GM23338 (cell line): ENCODE measurements around the gene LRRC42.

Source experiments
- CTCF ChIP-seq, 2 experiments: fragments of 200-600 bp in 1 of 2; sonication (generic) in 1 of 2; conservative IDR thresholded peaks; 2 replicates each; pipeline versions ENCODE4 v1.5.1 to v1.6.1; 2016 to 2017; ENCODE audit warnings: antibody characterized with exemption in 2 of 2, low read depth in 2 of 2, mild to moderate bottlenecking in 2 of 2, moderate library complexity in 1 of 2
- ETS1 ChIP-seq: IDR thresholded peaks from 2 replicates; pipeline ENCODE4 v1.6.1; 2016; ENCODE audit warnings: antibody characterized with exemption
- EZH2 ChIP-seq: fragments of 200-600 bp; sonication (generic); IDR thresholded peaks from one replicate; pipeline ENCODE4 v1.8.0; 2017; ENCODE audit warnings: antibody characterized with exemption, mild to moderate bottlenecking, low read depth; ENCODE audit not compliant: unreplicated experiment
- NANOG ChIP-seq: IDR thresholded peaks from 2 replicates; pipeline ENCODE4 v1.6.1; 2016; ENCODE audit warnings: antibody characterized with exemption, borderline replicate concordance
- POLR2AphosphoS5 ChIP-seq: IDR thresholded peaks from 2 replicates; pipeline ENCODE4 v1.6.1; 2016; ENCODE audit warnings: antibody characterized with exemption, low read depth
- REST ChIP-seq: IDR thresholded peaks from one replicate; pipeline ENCODE4 v1.6.1; 2018; ENCODE audit warnings: antibody characterized with exemption; ENCODE audit not compliant: unreplicated experiment

DNA sequence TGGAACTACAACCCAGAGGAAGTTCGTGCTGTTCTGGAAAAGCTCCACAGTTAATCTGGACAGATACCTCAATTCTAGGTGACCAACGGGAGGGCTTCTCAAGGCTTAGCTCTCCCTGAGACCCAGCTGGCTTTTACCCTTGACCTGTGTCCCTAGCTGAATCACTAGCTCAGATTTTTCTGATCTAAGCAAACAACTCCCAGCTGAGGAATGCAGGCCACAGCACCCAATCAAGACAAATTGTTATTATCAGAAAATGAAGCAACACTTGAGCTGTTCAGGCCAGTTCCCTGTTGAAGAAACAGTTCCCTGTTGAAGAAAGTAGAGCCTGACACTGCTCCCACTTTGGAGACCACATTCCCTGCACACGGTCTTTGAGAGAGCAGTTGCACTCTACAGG, 36.2 kb upstream of the LRRC42 start:
- no peak for TF ChIP-seq CTCF (conservative IDR thresholded peaks at IDR 0.05; ENCODE audit: low read depth in 2 of 2)
- TF ChIP-seq POLR2AphosphoS5 = no peak
- TF ChIP-seq REST = no peak
- TF ChIP-seq EZH2 = no peak
- no peak for TF ChIP-seq ETS1
- TF ChIP-seq NANOG = no peak
